Measurements from ENCODE around the gene GAB2.
"Not testable (repeated sequence)": the region's sequence is repeated elsewhere in the genome, so short reads cannot be mapped to it uniquely, and the experiment has no call there.

GAB2 gene

GRCh38 chr11:78241475-78241874 lies 176.1 kb downstream of the GAB2 start:
- no peak for DNase-seq

GRCh38 chr11:78239781-78240180 lies 177.8 kb downstream of the GAB2 start:
- no peak for DNase-seq

- no peak for DNase-seq
These were observed 180.2 kb downstream of the GAB2 start for GRCh38 chr11:78237293-78238046.

- no peak for DNase-seq
These were observed 183.6 kb downstream of the GAB2 start for GRCh38 chr11:78234006-78234405.

GRCh38 chr11:78233046-78233445 lies 184.6 kb downstream of the GAB2 start:
- DNase-seq, result not testable (repeated sequence)

- no peak for DNase-seq
These were observed 185.6 kb downstream of the GAB2 start for GRCh38 chr11:78231962-78232501.

GRCh38 chr11:78230161-78230877 lies 187.3 kb downstream of the GAB2 start:
- no peak for DNase-seq

- no peak for DNase-seq
These were observed 188.5 kb downstream of the GAB2 start for GRCh38 chr11:78229106-78229505.

GRCh38 chr11:78228467-78228866 lies 189.2 kb downstream of the GAB2 start:
- no peak for DNase-seq

GRCh38 chr11:78227921-78228320 lies 189.7 kb downstream of the GAB2 start:
- DNase-seq, result no peak

- DNase-seq, result no peak
These were observed 190.6 kb downstream of the GAB2 start for GRCh38 chr11:78226684-78227680.

GRCh38 chr11:78224906-78225420 lies 192.7 kb downstream of the GAB2 start:
- no peak for DNase-seq

- no peak for DNase-seq
These were observed 193.1 kb downstream of the GAB2 start for GRCh38 chr11:78224506-78224905.

GRCh38 chr11:78223320-78223954 lies 194.2 kb downstream of the GAB2 start:
- no peak for DNase-seq

- not testable (repeated sequence) for DNase-seq
These were observed 194.9 kb downstream of the GAB2 start for GRCh38 chr11:78222726-78223125.

- no peak for DNase-seq
These were observed 196.0 kb downstream of the GAB2 start for GRCh38 chr11:78221396-78222315.

GRCh38 chr11:78220218-78221157 lies 197.1 kb downstream of the GAB2 start:
- no peak for DNase-seq

- no peak for DNase-seq
These were observed 198.0 kb downstream of the GAB2 start for GRCh38 chr11:78219493-78220217.
